Activated naive CD4-positive, alpha-beta T cell treated with anti-CD3 and anti-CD28 coated beads, Interleukin-2, amount 10 ng/mL, durations not matched to agents 7 days and 5 days (primary cell): ENCODE measurements around the gene OXTR.
A peak's percentile ranks its signal among the peaks of the same experiment; 100 is the strongest.

Experiments used
- CTCF ChIA-PET: fragments of 350-600 bp; sonication (Branson Sonifier 250); formaldehyde crosslinking; loops from one replicate; lab custom pipeline; 2021; ENCODE audit warnings: antibody characterized with exemption; lab: Charles Lee
- DNase-seq: peaks from one replicate; pipeline ENCODE4 v3.0.0-alpha.2; 2020
- H3K27ac Mint-ChIP-seq: one replicate; pipeline ENCODE4 v1.8.0; 2021; ENCODE audit warnings: mild to moderate bottlenecking, moderate library complexity, mixed read lengths
- H3K27me3 Mint-ChIP-seq: one replicate; pipeline ENCODE4 v1.8.0; 2021; ENCODE audit warnings: mild to moderate bottlenecking, mixed read lengths
- H3K36me3 Mint-ChIP-seq: one replicate; pipeline ENCODE4 v1.8.0; 2021; ENCODE audit warnings: mixed read lengths
- H3K4me1 Mint-ChIP-seq: one replicate; pipeline ENCODE4 v1.8.0; 2021; ENCODE audit warnings: mixed read lengths
- H3K4me3 Mint-ChIP-seq: one replicate; pipeline ENCODE4 v1.8.0; 2021; ENCODE audit warnings: mild to moderate bottlenecking, moderate library complexity, mixed read lengths
- H3K9me3 Mint-ChIP-seq: one replicate; pipeline ENCODE4 v1.8.0; 2021; ENCODE audit warnings: mixed read lengths

Gene OXTR

DNA sequence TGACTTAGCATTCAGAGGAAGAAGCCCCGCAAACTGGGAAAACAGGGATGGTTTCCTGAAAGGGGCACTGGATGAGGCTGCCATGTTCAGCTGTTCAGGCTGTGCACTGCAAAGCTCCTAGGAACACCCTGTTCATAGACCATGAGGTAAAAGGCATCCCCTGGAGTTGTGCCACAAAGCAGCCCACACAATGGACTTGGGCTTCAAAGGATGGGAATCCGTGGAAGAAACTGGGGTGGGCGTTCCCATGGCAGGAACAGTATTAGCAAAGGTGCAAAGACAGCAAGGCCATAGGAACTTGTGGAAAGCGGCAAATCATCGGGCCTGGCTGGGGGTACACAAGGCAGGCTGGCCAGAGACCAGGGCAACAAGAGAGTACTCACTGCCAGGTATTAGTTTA, 8.9 kb downstream of the OXTR start:
- Mint-ChIP-seq H3K4me1 (no peaks in the 10 kb centered on the region), H3K9me3 (no peaks in the 10 kb centered on the region), H3K4me3 (no peak overlapping the region), H3K27me3 (peaks cover 13% of the 10 kb centered on the region), H3K27ac (no peak overlapping the region), H3K36me3 (no peaks in the 10 kb centered on the region)
- CTCF ChIA-PET = interaction anchor here (1.7 kb wide), 1 partner anchor 9 kb away, joined by 4 read pairs; the partner anchor contains the start of gene OXTR
- no peak for DNase-seq

DNA sequence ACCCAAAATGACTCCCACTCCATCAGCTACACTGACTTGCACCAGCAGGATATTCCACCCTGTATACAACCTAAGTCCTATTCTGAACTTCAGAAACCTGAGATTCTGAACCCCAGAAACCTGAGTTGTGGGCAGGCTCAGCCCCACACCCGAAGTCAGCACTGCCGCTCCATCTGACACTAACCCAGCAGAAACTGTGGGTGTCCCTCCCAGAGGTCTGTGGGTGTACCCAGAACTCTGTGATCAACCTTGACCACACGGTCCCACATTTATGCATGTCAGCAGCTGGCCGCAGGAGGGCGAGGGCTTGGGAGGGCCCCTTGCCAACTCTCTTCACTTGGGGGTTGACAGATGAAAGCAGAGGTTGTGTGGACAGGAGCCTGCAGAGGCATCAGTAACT, 9.3 kb downstream of the OXTR start:
- no peak overlapping the region for H3K4me3 Mint-ChIP-seq
- H3K4me1 Mint-ChIP-seq = no peaks in the 10 kb centered on the region
- CTCF ChIA-PET = interaction anchor here (1.7 kb wide), 1 partner anchor 9 kb away, joined by 4 read pairs; the partner anchor contains the start of gene OXTR
- peaks cover 11% of the 10 kb centered on the region for H3K27me3 Mint-ChIP-seq
- DNase-seq = no peak
- no peak overlapping the region for H3K27ac Mint-ChIP-seq
- no peaks in the 10 kb centered on the region for H3K36me3 Mint-ChIP-seq
- no peaks in the 10 kb centered on the region for H3K9me3 Mint-ChIP-seq

DNA sequence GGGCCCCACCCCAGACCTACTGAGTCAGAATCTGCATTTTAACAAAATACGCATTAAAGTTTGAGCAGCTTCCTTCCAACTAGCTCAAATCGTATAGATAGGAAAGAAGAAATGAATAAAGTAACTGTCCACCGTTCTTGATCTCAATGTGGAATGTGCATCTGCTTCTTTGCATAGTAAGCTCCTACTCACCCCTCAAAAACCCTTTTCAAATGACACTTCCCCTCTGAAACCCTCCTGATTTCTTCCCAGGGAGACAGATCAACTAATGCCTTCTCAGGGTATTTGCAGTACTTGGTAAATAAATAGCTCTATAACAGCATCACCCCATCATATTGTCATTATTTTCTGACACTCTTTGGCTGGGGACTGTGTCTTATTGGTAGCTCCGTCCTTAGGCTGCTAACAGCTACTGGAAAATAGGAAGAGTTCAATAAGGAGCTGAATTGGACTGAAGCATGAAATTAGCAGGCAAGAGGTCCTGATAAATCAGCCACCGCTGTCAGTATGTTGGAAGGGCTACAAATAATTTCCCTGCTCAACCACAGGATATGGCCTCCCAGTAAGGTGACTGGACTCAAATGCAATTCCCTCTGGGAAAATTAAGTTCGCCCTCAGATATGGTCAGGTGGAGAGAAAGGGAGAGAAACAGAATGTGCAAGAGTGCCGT, 10.2 kb downstream of the OXTR start:
- Mint-ChIP-seq H3K27ac (no peak overlapping the region), H3K9me3 (no peaks in the 10 kb centered on the region), H3K27me3 (peaks cover 4% of the 10 kb centered on the region), H3K4me3 (no peak overlapping the region), H3K4me1 (no peaks in the 10 kb centered on the region), H3K36me3 (no peaks in the 10 kb centered on the region)
- CTCF ChIA-PET = interaction anchor here (0.7 kb wide), 1 partner anchor 11 kb away, joined by 4 read pairs; the partner anchor contains the start of gene OXTR
- DNase-seq = no peak

DNA sequence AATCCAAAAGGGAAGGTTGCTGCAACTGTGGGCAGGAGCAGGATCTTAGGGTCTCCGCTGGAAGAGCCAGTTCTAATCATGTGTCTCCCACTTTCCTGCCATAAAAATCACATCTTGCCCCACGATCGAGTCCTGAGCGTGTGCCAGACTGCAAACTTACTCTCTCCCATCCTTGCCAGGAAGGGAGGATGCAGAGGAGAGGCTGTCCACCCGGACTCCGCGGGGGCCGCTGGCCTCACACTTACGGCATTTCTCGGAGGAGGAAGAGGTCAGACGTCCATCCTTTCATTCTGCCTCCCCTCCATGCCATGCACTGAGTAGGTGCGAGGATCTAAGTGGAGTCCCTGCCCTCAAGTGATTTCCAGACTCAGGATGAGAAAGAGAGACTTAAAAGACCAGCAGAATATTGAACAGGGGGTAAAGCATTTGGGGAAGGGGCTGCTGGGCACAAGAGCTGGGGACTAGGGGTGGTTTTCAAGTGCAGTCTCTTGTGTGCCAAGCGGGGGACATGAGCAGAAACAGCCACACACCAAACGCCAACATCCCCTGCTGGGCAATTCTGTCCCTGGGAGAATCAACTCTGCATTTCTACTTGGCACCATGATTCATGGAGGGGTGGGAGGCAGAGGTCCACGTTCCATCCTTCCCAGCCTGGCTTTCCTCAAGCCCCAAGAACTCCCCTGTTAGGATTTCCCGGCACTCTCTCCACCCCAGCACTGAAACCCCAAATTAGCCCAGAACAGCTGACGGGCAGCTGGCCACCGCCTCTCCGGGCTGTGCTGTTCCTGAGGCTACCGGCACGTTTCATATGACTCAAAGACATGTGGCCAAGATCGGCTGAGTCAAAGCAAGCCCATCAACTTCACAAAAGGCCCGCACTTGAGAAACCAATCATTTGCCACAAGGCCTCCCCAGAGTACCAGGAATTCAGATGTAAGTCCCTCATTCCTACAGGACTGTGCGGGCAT, 11.6 kb downstream of the OXTR start:
- Mint-ChIP-seq H3K27me3 (peaks cover 4% of the 10 kb centered on the region), H3K4me1 (no peaks in the 10 kb centered on the region), H3K9me3 (no peaks in the 10 kb centered on the region), H3K36me3 (no peaks in the 10 kb centered on the region), H3K27ac (no peak overlapping the region), H3K4me3 (no peak overlapping the region)
- CTCF ChIA-PET = no interaction called here
- no peak for DNase-seq

DNA sequence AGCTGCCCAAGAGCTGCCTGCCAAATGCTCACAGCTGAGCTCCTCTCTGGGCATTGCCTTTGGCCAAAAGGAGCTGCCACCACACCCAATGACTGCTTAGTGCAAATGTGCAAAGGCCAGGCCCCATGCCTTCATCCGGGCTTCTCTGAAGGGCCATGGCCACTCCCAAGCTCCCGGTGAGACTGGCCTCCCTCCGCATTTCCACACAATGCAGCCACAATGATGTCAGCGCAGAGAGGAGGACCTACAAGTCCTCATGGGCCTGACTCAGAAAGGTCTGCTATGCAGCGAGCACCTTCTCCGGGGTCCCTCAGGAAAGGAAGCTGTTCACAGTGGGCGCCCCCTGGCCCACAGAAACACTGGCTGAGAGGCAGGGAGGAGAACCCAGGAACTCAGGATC, 12.7 kb downstream of the OXTR start:
- no peaks in the 10 kb centered on the region for H3K4me1 Mint-ChIP-seq
- peaks cover 4% of the 10 kb centered on the region for H3K27me3 Mint-ChIP-seq
- no peaks in the 10 kb centered on the region for H3K36me3 Mint-ChIP-seq
- no peak overlapping the region for H3K27ac Mint-ChIP-seq
- H3K9me3 Mint-ChIP-seq = no peaks in the 10 kb centered on the region
- CTCF ChIA-PET = no interaction called here
- H3K4me3 Mint-ChIP-seq = no peak overlapping the region
- no peak for DNase-seq

DNA sequence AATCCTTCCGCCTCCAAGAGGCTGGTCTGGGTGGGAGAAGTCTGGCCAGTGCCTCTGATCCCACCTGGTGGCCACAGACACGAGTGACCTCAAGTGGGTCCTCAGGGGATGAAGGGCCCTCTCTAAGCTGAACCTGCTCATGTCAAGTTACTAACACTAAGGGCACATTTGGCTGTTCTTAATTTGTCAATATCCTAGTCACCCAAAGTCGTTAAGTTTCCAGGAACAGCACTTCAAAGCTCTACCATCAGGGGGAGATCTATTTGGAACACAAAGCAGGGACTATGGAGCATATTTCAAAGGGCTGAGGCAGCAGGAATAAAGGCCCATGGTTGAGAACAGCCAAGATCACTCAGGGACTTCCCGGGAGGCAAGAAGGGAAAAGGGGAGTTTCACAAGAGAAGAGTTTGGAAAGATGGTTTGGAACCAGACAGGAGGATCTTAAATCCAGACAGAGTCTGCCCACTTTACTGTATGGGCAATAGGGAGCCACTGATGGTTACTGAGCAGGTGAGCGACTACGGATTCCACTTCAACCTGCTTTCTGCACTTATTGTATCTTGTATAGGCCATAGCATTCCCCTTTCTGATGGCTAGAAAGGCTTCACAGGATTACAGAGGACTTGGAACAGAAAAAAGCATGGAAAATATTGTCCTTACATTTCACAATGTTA, 13.7 kb downstream of the OXTR start:
- Mint-ChIP-seq H3K9me3 (no peaks in the 10 kb centered on the region), H3K27ac (no peak overlapping the region), H3K4me3 (no peak overlapping the region), H3K4me1 (no peaks in the 10 kb centered on the region), H3K36me3 (no peaks in the 10 kb centered on the region), H3K27me3 (no peaks in the 10 kb centered on the region)
- DNase-seq = no peak
- CTCF ChIA-PET = no interaction called here

DNA sequence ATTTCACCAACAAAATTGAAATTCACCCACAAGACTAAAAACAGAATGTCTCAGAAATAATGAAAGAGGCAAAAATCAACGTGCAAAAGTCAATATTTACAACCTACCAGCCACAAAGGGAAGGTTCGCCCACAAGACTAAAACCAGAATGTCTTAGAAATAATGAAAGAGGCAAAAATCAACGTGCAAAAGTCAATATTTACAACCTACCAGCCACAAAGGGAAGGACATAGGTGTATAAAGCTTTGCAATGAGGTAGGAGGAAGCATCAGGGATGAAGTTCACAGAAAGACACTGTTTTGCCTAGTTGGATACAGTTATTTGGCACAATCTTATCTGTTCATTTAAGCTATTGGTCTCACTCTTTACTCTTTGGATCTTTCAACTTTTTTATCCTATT, 14.3 kb downstream of the OXTR start:
- no peaks in the 10 kb centered on the region for H3K4me1 Mint-ChIP-seq
- no peak for DNase-seq
- no peaks in the 10 kb centered on the region for H3K9me3 Mint-ChIP-seq
- no peaks in the 10 kb centered on the region for H3K27me3 Mint-ChIP-seq
- H3K36me3 Mint-ChIP-seq = no peaks in the 10 kb centered on the region
- CTCF ChIA-PET = no interaction called here
- H3K4me3 Mint-ChIP-seq = no peak overlapping the region
- H3K27ac Mint-ChIP-seq = no peak overlapping the region

DNA sequence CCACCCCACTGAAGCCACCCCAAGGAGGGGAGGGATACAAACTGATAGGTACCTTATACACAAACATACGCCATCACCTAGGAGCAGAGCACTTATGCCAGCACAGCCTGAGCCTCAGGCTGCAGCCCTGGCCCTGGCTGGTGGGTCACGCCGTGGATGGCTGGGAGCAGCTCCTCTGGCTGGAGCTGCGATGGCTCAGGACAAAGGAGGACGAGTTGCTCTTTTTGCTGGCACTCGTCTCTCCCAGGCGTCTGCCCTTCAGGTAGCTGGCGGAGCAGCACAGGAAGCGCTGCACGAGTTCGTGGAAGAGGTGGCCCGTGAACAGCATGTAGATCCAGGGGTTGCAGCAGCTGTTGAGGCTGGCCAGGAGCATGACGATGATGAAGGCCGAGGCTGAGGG, 16.6 kb downstream of the OXTR start:
- CTCF ChIA-PET = no interaction called here
- no peaks in the 10 kb centered on the region for H3K4me1 Mint-ChIP-seq

DNA sequence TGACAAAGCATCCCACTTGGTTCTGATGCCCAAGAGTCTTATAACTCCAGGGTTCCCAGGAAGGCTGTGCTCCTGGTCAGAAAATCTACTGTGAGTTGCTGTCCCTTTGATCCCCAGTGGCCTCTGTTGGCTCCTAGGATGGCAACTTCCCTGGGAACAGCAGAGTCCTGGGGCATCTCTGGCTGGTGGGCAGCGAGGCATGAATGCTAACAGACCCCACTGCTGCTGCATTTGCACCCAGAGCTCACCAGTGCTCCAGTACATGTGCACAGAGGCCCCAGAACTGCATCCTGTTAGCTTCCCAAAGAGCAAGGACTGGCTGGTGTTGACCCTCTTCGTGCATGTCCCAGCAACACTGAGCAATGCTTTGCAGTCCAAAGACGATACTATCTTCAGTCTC, 20.1 kb downstream of the OXTR start:
- Mint-ChIP-seq H3K36me3 (no peaks in the 10 kb centered on the region), H3K4me3 (no peak overlapping the region), H3K9me3 (no peaks in the 10 kb centered on the region), H3K27ac (no peak overlapping the region), H3K4me1 (no peaks in the 10 kb centered on the region), H3K27me3 (no peaks in the 10 kb centered on the region)
- DNase-seq = no peak
- CTCF ChIA-PET = no interaction called here

More for the DNA sequence above, 16.6 kb downstream of the OXTR start:
- no peaks in the 10 kb centered on the region for H3K36me3 Mint-ChIP-seq
- H3K9me3 Mint-ChIP-seq = no peaks in the 10 kb centered on the region
- no peak overlapping the region for H3K27ac Mint-ChIP-seq
- no peaks in the 10 kb centered on the region for H3K27me3 Mint-ChIP-seq
- DNase-seq = no peak
- no peak overlapping the region for H3K4me3 Mint-ChIP-seq

DNA sequence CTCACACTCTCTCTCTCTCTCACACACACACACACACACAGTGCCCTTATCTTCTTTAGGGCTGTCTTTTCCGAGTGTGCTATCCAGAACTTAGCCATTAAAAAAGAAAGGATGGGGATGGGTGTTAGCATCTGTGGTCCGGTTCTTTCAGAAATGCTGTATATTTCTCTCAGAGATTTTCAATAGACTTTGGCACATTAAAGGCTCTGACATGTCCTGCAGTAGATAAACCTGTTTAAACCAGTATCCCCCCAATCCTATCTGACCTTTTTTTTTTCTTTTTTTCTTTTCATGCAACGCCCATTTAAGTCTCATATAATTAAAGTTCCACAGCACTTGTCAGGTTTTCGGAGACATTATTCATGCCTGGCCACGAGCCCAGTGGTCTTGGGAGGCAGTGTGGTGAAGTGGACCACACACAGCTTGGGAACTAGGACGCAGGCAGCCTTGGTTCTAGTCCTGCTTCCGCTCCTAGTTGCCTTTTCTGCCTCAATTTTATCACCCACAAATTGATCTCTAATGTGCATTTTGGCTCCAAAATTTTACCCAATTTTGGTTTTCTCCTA, 22.6 kb downstream of the OXTR start:
- Mint-ChIP-seq H3K4me1 (no peaks in the 10 kb centered on the region), H3K4me3 (no peak overlapping the region), H3K9me3 (no peaks in the 10 kb centered on the region), H3K27me3 (peaks cover 10% of the 10 kb centered on the region), H3K27ac (no peak overlapping the region), H3K36me3 (no peaks in the 10 kb centered on the region)
- CTCF ChIA-PET = no interaction called here
- DNase-seq = no peak

DNA sequence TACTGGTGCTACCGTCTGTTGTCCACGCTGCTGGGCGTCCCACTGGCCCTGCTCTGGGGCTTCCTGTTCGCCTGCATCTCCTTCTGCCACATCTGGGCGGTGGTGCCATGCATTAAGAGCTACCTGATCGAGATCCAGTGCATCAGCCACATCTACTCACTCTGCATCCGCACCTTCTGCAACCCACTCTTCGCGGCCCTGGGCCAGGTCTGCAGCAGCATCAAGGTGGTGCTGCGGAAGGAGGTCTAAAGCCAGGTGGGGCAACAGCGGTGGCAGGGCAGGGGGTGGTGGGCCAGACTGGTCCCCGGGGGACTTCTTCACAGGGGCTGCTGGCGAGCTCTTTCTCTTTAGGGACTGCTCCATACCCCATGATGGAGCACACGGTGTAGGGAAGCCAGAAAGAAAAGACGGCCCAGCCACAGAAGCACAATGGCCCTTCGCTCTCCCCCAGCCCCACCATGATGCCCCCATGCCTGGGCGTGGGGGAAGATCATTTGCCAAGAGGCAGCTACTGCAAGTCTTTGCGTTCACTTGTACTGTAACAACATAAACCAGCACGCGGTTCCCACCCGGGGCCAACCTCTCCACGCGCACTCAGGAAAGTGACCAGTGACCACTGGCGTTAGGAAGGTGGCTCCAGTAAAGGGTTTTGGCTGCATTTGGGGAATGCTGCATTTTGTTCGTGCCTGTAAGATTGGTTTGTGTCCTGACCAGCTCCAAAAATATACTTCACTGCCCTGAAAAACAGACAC, 23.6 kb downstream of the OXTR start:
- Mint-ChIP-seq H3K27ac (no peak overlapping the region), H3K36me3 (no peaks in the 10 kb centered on the region), H3K4me1 (no peaks in the 10 kb centered on the region), H3K27me3 (peaks cover 17% of the 10 kb centered on the region), H3K9me3 (no peaks in the 10 kb centered on the region), H3K4me3 (no peak overlapping the region)
- CTCF ChIA-PET = no interaction called here
- peak; percentile 17 for DNase-seq

DNA sequence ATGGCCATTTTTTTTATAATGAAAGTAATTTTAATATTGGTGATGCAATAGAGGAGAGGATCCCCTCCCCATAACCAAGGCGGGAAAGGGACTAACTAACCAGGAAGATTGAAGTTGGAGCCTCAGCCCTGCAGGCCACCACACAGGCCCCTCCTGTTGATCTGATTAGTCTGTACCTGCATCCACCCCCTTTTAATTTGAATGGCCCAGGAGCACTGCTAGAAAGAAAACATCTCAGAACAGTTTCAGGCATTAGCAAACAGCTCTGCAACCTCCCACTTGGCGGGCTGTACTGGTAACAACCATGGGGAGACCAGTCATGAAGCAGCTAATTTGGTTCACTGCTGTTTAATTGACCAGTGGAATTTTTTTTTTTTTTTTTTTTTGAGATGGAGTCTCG, 25.5 kb downstream of the OXTR start:
- no peak overlapping the region for H3K27ac Mint-ChIP-seq
- CTCF ChIA-PET = interaction anchor here (0.6 kb wide), 1 partner anchor 27 kb away, joined by 3 read pairs; no protein-coding TSS in a partner anchor
- H3K9me3 Mint-ChIP-seq = no peaks in the 10 kb centered on the region
- H3K4me3 Mint-ChIP-seq = no peak overlapping the region
- peaks cover 22% of the 10 kb centered on the region for H3K27me3 Mint-ChIP-seq
- DNase-seq = peak; percentile 4
- H3K36me3 Mint-ChIP-seq = no peaks in the 10 kb centered on the region
- H3K4me1 Mint-ChIP-seq = no peaks in the 10 kb centered on the region

DNA sequence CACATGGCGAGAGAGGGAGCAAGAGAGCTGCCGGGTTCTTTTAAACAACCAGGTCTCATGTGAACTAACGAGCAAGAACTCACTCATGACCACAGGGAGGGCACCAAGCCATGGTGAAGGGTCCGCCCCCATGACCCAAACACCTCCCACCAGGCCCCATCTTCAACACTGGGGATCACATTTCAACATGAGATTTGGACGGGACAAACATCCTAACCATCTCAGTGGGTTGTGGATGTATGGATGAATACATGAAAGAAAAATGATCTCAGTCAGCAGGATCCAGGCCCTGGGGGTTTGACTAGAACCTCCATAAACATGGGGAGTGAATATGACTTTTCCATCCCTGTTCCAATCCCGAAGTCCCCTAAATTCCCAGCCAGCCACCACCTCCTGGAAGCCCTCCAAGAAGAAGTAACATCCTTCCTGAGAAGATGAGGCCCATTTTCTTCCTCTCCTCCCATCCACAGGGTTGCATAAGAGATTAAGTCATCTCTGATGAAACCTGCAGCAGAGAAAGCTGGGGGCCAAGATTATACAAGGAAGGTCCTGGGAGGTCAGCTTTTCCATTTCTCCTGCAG, 26.3 kb downstream of the OXTR start:
- no peak overlapping the region for H3K4me3 Mint-ChIP-seq
- H3K27me3 Mint-ChIP-seq = peaks cover 26% of the 10 kb centered on the region
- DNase-seq = peak; percentile 2
- no peaks in the 10 kb centered on the region for H3K4me1 Mint-ChIP-seq
- no peaks in the 10 kb centered on the region for H3K9me3 Mint-ChIP-seq
- CTCF ChIA-PET = no interaction called here
- H3K27ac Mint-ChIP-seq = no peak overlapping the region
- H3K36me3 Mint-ChIP-seq = no peaks in the 10 kb centered on the region
